H1 (cell line): Measurements from ENCODE around the gene IQUB.

Experiments
- BCL11A ChIP-seq, 2 experiments: IDR thresholded peaks; one replicate each; pipeline ENCODE4 v1.6.1; 2011; ENCODE audit warnings: low read depth in 2 of 2, low read length in 2 of 2, mild to moderate bottlenecking in 2 of 2
- CBX5 ChIP-seq: fragments of 300-800, 300-1000 bp; sonication (generic); IDR thresholded peaks from 2 replicates; pipeline ENCODE4 v1.7.1; 2016; ENCODE audit warnings: antibody characterized with exemption, low read length, low read depth
- CHD1 ChIP-seq: IDR thresholded peaks from 2 replicates; pipeline ENCODE4 v1.6.1; 2012; ENCODE audit warnings: low read depth, low read length, improper control_type of control experiment
- CTCF ChIP-seq, 3 experiments: IDR thresholded peaks; 1 replicate in 2 of 3; 2 replicates in 1 of 3; pipeline versions ENCODE4 v1.5.1 to v1.6.1; 2011; ENCODE audit warnings: low read length in 3 of 3, mild to moderate bottlenecking in 3 of 3, inconsistent platforms in 2 of 3, low read depth in 1 of 3, moderate library complexity in 1 of 3; ENCODE audit not compliant: insufficient read depth in 1 of 3; ENCODE audit errors: control extremely low read depth in 1 of 3
- EZH2 ChIP-seq: fragments of 200-600 bp; sonication (generic); IDR thresholded peaks from 2 replicates; pipeline ENCODE4 v1.7.1; 2012; ENCODE audit warnings: low read depth, mild to moderate bottlenecking, moderate library complexity, low read length, inconsistent platforms; ENCODE audit not compliant: severe bottlenecking
- HDAC6 ChIP-seq: IDR thresholded peaks from one replicate; pipeline ENCODE4 v1.7.1; 2012; ENCODE audit warnings: low read depth, mild to moderate bottlenecking, inconsistent platforms, low read length, moderate library complexity
- JUN ChIP-seq: IDR thresholded peaks from 2 replicates; pipeline ENCODE4 v1.6.1; 2011; ENCODE audit warnings: low read depth, mild to moderate bottlenecking, improper control_type of control experiment, low read length
- JUND ChIP-seq: IDR thresholded peaks from 2 replicates; pipeline ENCODE4 v1.6.1; 2011; ENCODE audit warnings: mild to moderate bottlenecking, improper control_type of control experiment, low read length
- NRF1 ChIP-seq: IDR thresholded peaks from 2 replicates; pipeline ENCODE4 v1.6.1; 2011; ENCODE audit warnings: mild to moderate bottlenecking, low read depth, low read length, improper control_type of control experiment
- POLR2A ChIP-seq, 2 experiments: IDR thresholded peaks; 1 replicate in 1 of 2; 2 replicates in 1 of 2; pipeline ENCODE4 v1.6.1; 2011; ENCODE audit warnings: low read depth in 2 of 2, low read length in 2 of 2, mild to moderate bottlenecking in 2 of 2; ENCODE audit errors: control extremely low read depth in 1 of 2
- RFX5 ChIP-seq: IDR thresholded peaks from 2 replicates; pipeline ENCODE4 v1.6.1; 2011; ENCODE audit warnings: low read depth, low read length, improper control_type of control experiment, borderline replicate concordance
- RNF2 ChIP-seq: fragments of 200-900, 300-1000 bp; sonication (generic); IDR thresholded peaks from 2 replicates; pipeline ENCODE4 v1.7.1; 2016; ENCODE audit warnings: borderline replicate concordance, low read depth, mild to moderate bottlenecking, antibody characterized with exemption, low read length; ENCODE audit not compliant: poor library complexity, severe bottlenecking; ENCODE audit errors: missing control alignments
- YY1 ChIP-seq: IDR thresholded peaks from 2 replicates; pipeline ENCODE4 v1.6.1; 2011; ENCODE audit warnings: low read depth, mild to moderate bottlenecking, low read length
- ZNF274 ChIP-seq: IDR thresholded peaks from 2 replicates; pipeline ENCODE4 v1.7.0; 2012; ENCODE audit warnings: low read length, borderline replicate concordance; ENCODE audit errors: extremely low read depth

DNA sequence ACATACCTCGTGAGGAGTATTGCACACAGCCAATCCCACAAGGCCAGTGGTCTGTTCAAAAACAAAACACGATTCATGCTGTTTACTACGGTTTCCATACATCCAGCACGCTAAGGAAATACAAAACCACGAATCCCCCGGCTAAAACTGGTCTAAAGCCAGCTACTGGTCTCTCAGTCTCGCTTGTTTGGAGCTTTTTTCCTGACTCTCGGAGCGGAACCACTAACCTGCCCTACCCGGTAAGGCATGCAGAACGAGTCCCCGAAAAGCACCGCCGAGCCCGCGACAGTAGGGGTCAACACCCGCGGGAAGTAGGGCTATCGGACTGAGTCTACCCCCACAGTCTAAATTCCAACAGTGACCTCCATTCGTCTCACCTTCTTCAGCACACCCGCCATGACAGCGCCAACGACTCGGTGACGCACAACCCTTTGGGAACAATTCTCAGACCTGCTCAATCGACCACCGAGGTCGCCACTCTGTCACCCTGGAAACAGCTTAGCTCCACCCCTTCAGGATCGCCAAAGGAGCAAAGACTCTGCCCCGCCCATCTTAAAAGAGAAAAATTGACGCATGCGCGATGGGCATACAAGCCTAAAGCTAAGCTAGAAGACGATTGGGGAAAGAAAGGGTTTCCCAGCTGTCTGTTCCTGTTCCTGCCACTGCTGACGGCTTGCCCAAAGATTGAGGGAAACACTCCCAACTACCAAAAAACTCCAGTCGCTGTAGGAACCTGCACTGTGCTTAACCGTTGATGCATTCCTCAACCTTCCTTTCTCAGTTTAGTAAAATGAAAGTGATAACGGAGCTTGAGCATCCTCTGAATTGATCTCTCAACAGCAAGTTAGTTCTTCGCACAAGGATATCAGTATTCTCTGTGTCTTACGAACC lies 23.2 kb upstream of the IQUB start, which contains the start of gene NDUFA5:
- peak; percentile 94 for TF ChIP-seq YY1
- TF ChIP-seq ZNF274: no peak
- no peak for TF ChIP-seq CTCF (IDR thresholded peaks at IDR 0.05; ENCODE audit: control extremely low read depth in 1 of 3, insufficient read depth in 1 of 3, low read depth in 1 of 3, low read length in 3 of 3)
- TF ChIP-seq CBX5: no peak
- peak; percentile 63 for TF ChIP-seq NRF1
- TF ChIP-seq RNF2: no peak
- TF ChIP-seq POLR2A (IDR thresholded peaks at IDR 0.05; ENCODE audit: control extremely low read depth in 1 of 2, low read depth in 2 of 2, low read length in 2 of 2): peak in 1 of 2 experiments; percentile 62; a peak in 2 of 3 replicates
- no peak for TF ChIP-seq CHD1
- no peak for TF ChIP-seq JUN
- no peak for TF ChIP-seq BCL11A (IDR thresholded peaks at IDR 0.05; ENCODE audit: low read depth in 2 of 2, low read length in 2 of 2)
- TF ChIP-seq EZH2: no peak
- no peak for TF ChIP-seq RFX5
- no peak for TF ChIP-seq HDAC6
- peak; percentile 62; the same call in 1 of the 2 replicates for TF ChIP-seq JUND
